Thyroid gland (tissue), 4 donors: ENCODE data around the gene PPIC. TPM values are rescaled to one million over a fixed set of nuclear protein-coding genes. Genes with fewer than 3 reads are reported as not detected.

ENCODE experiments used
- DNase-seq, 2 donors: peaks; one replicate each; pipeline ENCODE4 v3.0.0-alpha.2; 2019
- H3K27ac ChIP-seq, 3 donors: fragments of 200-600 bp; sonication (generic); 1 replicate in 2 of 3; 2 replicates in 1 of 3; pipeline ENCODE4 v1.5.1; 2016 to 2019; ENCODE audit warnings: mild to moderate bottlenecking in 1 of 3, moderate library complexity in 1 of 3
- H3K27me3 ChIP-seq: fragments of 200-600 bp; sonication (generic); one replicate; pipeline ENCODE4 v1.5.1; 2019
- H3K36me3 ChIP-seq, 2 donors: fragments of 200-600 bp; sonication (generic); one replicate each; pipeline ENCODE4 v1.5.1; 2016 to 2019
- H3K4me1 ChIP-seq, 2 donors: fragments of 200-600 bp; sonication (generic); one replicate each; pipeline ENCODE4 v1.5.1; 2017 to 2019
- H3K4me3 ChIP-seq, 3 donors: fragments of 200-600 bp; sonication (generic); replicated peaks in 1 of 3; 1 replicate in 2 of 3; 2 replicates in 1 of 3; pipeline ENCODE4 v1.5.1; 2016; ENCODE audit warnings: mild to moderate bottlenecking in 1 of 3
- H3K9me3 ChIP-seq: fragments of 200-600 bp; sonication (generic); one replicate; pipeline ENCODE4 v1.5.1; 2017
- POLR2A ChIP-seq, 2 donors: fragments of 450-650 bp; IDR thresholded peaks; one replicate each; pipeline ENCODE4 v1.6.1; 2017; ENCODE audit warnings: antibody characterized with exemption in 2 of 2, mild to moderate bottlenecking in 2 of 2, moderate library complexity in 1 of 2
- WGBS, 2 donors: methylation state at CpG; one replicate each; pipeline ENCODE4 v1.1.5; 2017; 5-methylcytosine and 5-hydroxymethylcytosine counted together
- intact Hi-C: fragments of 100-400 bp; cut with DNase I; formaldehyde crosslinking; loops from one replicate; pipeline ENCODE4 v1.15.1; 2023
- total RNA-seq, 4 donors: library from RNA; depleted of rRNA; stranded (reverse); fragments of >200 nt; gene quantifications; one replicate each; pipeline ENCODE4 v1.2.3, GENCODE V29; 2016
- TF ChIP-seq, protein P1 (sequence below), 6 experiments: fragments of 200-600 bp in 3 of 6; fragments of 450-650 bp in 3 of 6; sonication (generic) in 3 of 6; IDR thresholded peaks; one replicate each; pipeline ENCODE4 v1.5.1; 2016 to 2019; ENCODE audit warnings: antibody characterized with exemption in 6 of 6, mild to moderate bottlenecking in 2 of 6, inconsistent platforms in 1 of 6, moderate library complexity in 1 of 6

Gene PPIC
- total RNA-seq, 4 donors from 2014 or later: 28.3 to 122 (median 70.5) TPM

DNA sequence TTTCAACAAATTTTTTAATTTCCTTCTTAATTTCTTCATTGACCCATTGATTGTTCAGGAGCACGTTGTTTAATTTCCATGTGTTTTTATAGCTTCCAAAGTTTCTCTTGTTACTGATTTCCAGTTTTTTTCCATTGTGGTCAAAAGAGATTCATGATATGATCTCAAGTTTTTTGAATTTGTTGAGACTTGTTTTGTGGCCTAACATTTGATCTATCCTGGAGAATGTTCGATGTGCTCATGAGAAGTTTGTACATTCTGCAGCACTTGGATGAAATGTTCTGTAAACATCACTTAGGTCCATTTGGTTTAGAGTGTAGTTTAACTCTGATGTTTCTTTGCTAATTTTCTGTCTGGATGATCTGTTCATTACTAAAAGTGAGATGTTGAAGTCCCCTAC, 14.7 kb upstream of the PPIC start:
- H3K27ac ChIP-seq: no peak overlapping the region
- TF ChIP-seq POLR2A (IDR thresholded peaks at IDR 0.05): no peak
- TF ChIP-seq, protein P1, sequence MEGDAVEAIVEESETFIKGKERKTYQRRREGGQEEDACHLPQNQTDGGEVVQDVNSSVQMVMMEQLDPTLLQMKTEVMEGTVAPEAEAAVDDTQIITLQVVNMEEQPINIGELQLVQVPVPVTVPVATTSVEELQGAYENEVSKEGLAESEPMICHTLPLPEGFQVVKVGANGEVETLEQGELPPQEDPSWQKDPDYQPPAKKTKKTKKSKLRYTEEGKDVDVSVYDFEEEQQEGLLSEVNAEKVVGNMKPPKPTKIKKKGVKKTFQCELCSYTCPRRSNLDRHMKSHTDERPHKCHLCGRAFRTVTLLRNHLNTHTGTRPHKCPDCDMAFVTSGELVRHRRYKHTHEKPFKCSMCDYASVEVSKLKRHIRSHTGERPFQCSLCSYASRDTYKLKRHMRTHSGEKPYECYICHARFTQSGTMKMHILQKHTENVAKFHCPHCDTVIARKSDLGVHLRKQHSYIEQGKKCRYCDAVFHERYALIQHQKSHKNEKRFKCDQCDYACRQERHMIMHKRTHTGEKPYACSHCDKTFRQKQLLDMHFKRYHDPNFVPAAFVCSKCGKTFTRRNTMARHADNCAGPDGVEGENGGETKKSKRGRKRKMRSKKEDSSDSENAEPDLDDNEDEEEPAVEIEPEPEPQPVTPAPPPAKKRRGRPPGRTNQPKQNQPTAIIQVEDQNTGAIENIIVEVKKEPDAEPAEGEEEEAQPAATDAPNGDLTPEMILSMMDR (IDR thresholded peaks at IDR 0.05): no peak
- WGBS, 2 donors: 96 to 97% methylated on average over 2 of the region's 2 CpGs
- H3K4me1 ChIP-seq: no peaks in the 10 kb centered on the region
- DNase-seq: no peak
- intact Hi-C loops: no loop called here
- no peak overlapping the region for H3K4me3 ChIP-seq
- no peaks in the 10 kb centered on the region for H3K27me3 ChIP-seq
- no peaks in the 10 kb centered on the region for H3K36me3 ChIP-seq
- H3K9me3 ChIP-seq: no peaks in the 10 kb centered on the region

DNA sequence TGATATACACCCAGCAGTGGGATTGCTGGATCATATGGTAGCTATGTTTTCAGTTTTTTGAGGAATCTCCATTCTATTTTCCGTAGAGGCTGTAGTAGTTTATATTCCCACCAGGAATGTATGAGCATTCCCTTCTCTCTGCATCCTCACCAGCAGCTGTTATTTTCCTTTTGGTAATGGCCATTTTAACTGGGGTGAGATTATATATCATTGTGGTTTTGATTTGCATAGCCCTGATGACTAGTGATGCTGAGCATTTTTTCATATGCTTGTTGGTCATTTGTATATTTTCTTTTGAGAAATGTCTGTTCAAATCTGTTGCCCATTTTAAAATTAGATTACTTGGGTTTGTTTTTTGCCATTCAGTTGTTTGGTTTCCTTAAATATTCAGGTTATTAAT, 11.2 kb upstream of the PPIC start:
- no peak for DNase-seq
- Histone ChIP-seq H3K4me1 (no peaks in the 10 kb centered on the region), H3K4me3 (no peak overlapping the region), H3K27ac (no peak overlapping the region), H3K9me3 (no peaks in the 10 kb centered on the region), H3K27me3 (no peaks in the 10 kb centered on the region), H3K36me3 (no peaks in the 10 kb centered on the region)
- TF ChIP-seq, protein P1 (IDR thresholded peaks at IDR 0.05): no peak
- TF ChIP-seq POLR2A (IDR thresholded peaks at IDR 0.05): no peak
- intact Hi-C loops: no loop called here
- 43 to 90% methylated on average over 1 of the region's 1 CpG for WGBS, 2 donors

DNA sequence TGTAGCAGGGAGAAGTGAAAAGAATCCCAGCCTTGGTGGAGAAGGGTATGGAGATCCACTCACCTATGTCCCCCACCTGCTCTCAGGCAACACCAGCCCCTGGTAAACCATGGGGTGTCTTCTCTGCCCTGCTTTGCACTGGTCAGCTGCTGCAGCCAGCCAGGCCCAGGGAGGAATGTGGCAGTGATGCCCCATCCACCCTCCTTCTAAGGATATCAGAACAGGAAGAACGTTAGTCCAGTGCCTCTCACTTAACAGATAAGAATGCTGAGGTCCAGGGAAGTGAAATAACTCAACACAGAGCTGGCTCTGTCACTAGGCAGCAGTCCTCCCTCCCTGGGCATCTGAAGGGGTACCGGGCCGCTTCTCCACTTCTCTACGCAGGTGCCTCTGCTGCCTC, 9.7 kb upstream of the PPIC start:
- H3K27me3 ChIP-seq: no peaks in the 10 kb centered on the region
- no peak overlapping the region for H3K4me3 ChIP-seq
- TF ChIP-seq POLR2A (IDR thresholded peaks at IDR 0.05): no peak
- TF ChIP-seq, protein P1 (IDR thresholded peaks at IDR 0.05): no peak
- H3K36me3 ChIP-seq: no peaks in the 10 kb centered on the region
- no peak overlapping the region for H3K27ac ChIP-seq
- intact Hi-C loops: no loop called here
- 76 to 81% methylated on average over 4 of the region's 4 CpGs for WGBS, 2 donors
- H3K9me3 ChIP-seq: no peaks in the 10 kb centered on the region
- DNase-seq: no peak
- H3K4me1 ChIP-seq: no peaks in the 10 kb centered on the region

DNA sequence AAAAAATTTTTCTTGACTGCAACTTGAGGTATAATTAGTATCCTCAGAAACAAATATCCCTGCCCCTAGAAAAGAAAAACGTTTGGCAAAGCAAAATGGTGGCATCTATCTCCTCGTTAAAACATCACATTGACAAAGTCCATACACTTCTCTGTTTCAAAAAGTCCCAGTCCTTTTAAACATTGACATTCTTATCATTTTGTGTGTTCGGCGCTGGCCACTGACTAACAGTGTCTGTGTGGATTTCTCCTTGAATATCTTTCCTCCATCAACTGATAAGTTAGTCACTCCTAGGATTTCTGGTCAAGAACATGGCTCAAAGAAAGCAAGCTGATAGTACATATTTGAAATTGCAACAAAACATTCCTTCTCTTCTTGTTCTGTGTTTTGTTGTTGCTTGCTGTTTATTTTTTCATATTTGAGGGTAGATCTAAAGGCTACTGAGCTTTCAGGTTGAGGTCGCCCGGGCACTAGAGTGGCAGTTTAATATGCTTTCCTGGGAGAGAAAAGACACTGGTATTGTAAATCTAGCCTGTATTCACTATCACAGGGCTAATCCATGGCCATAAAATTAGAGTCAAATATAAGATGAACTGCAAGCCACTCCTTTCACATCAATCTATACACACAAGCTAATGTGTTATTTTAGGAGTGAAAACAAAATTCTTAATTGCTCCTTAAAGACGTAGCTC, 8.5 kb upstream of the PPIC start:
- no peaks in the 10 kb centered on the region for H3K27me3 ChIP-seq
- intact Hi-C loops: no loop called here
- H3K4me1 ChIP-seq: no peaks in the 10 kb centered on the region
- 91 to 94% methylated on average over 7 of the region's 7 CpGs for WGBS, 2 donors
- no peak overlapping the region for H3K27ac ChIP-seq
- H3K4me3 ChIP-seq: no peak overlapping the region
- H3K36me3 ChIP-seq: no peaks in the 10 kb centered on the region
- DNase-seq: no peak
- TF ChIP-seq POLR2A (IDR thresholded peaks at IDR 0.05): no peak
- TF ChIP-seq, protein P1 (IDR thresholded peaks at IDR 0.05): no peak
- no peaks in the 10 kb centered on the region for H3K9me3 ChIP-seq

DNA sequence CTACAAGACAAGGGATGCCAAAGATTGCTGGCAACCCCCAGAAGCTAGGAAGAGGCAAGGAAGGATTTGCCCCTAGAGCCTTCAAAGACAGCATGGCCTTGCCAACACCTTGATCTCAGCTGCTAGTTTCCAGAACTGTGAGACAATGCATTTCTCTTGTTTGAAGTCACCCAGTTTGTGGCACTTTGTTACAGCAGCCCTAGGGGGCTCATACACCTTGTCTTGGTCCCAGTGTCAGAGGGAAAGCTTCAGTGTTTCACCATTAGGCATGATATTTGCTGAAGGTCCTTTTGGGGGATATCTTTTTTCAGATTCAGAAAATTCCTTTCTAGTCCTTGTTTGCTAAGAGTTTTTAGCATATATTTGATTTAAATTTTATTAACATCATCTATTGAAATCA, 3.1 kb upstream of the PPIC start:
- Histone ChIP-seq H3K4me3 (no peak overlapping the region), H3K27me3 (no peaks in the 10 kb centered on the region), H3K27ac (no peak overlapping the region), H3K9me3 (no peaks in the 10 kb centered on the region), H3K36me3 (no peaks in the 10 kb centered on the region), H3K4me1 (peaks cover 5 to 11% of the 10 kb centered on the region in 2 donors)
- intact Hi-C loops: no loop called here
- DNase-seq: no peak
- TF ChIP-seq, protein P1 (IDR thresholded peaks at IDR 0.05): no peak
- no peak for TF ChIP-seq POLR2A (IDR thresholded peaks at IDR 0.05)
